OCI-LY1 (cell line): ENCODE data around the gene ANKRD53.

Experiments used
- CTCF ChIP-seq: fragments of 200-600 bp; sonication (generic), shearing (Covaris generic); IDR thresholded peaks from 2 replicates; pipeline ENCODE4 v1.5.1; 2017; ENCODE audit warnings: mild to moderate bottlenecking, antibody characterized with exemption, low read length, moderate library complexity, mixed read lengths
- EZH2 ChIP-seq: fragments of 200-600 bp; sonication (generic), shearing (Covaris generic); IDR thresholded peaks from 2 replicates; pipeline ENCODE4 v1.8.0; 2017; ENCODE audit warnings: borderline replicate concordance, mixed run types, mild to moderate bottlenecking, antibody characterized with exemption, low read length, moderate library complexity, mixed read lengths

- TF ChIP-seq EZH2: no peak
- peak; percentile 53 for TF ChIP-seq CTCF
Observed at GRCh38 chr2:70994699-70995425, 16.4 kb downstream of the ANKRD53 start, which contains the start of gene TEX261.
